SK-N-SH treated with all-trans-retinoic acid at 6 μM for 48 hours (cell line): ENCODE results near the gene INAFM1.

Experiments used
- ATAC-seq: fragments of 200-7000 bp; cut with Tn5 transposase; 3 replicates; pipeline ENCODE4 v1.9.1; 2020; ENCODE audit warnings: mild to moderate bottlenecking, moderate library complexity
- BACH2 ChIP-seq: fragments of 250-450 bp; sonication (Bioruptor Pico); IDR thresholded peaks from 2 replicates; pipeline ENCODE4 v1.9.0; 2021; ENCODE audit warnings: mild to moderate bottlenecking, borderline replicate concordance
- CREB5 ChIP-seq: fragments of 250-450 bp; sonication (Bioruptor Pico); IDR thresholded peaks from 2 replicates; pipeline ENCODE4 v1.5.1; 2020; ENCODE audit warnings: low read depth, mild to moderate bottlenecking, moderate library complexity
- CSDC2 ChIP-seq: fragments of 250-450 bp; sonication (Bioruptor Pico); IDR thresholded peaks from 2 replicates; pipeline ENCODE4 v1.5.0; 2020; ENCODE audit warnings: mild to moderate bottlenecking, moderate library complexity
- CSRNP3 ChIP-seq: fragments of 250-450 bp; sonication (Bioruptor Pico); IDR thresholded peaks from 2 replicates; pipeline ENCODE4 v1.5.1; 2021; ENCODE audit warnings: mild to moderate bottlenecking, moderate library complexity
- ESRRG ChIP-seq: fragments of 250-450 bp; sonication (Bioruptor Pico); IDR thresholded peaks from 2 replicates; pipeline ENCODE4 v1.6.1; 2021; ENCODE audit warnings: mild to moderate bottlenecking
- PATZ1 ChIP-seq: fragments of 250-450 bp; sonication (Bioruptor Pico); IDR thresholded peaks from 2 replicates; pipeline ENCODE4 v1.8.0; 2020; ENCODE audit warnings: mild to moderate bottlenecking, moderate library complexity, borderline replicate concordance
- POU6F1 ChIP-seq: fragments of 250-450 bp; sonication (Bioruptor Pico); IDR thresholded peaks from 2 replicates; pipeline ENCODE4 v1.8.0; 2021; ENCODE audit warnings: low read depth, mild to moderate bottlenecking, moderate library complexity, borderline replicate concordance
- RARB ChIP-seq: fragments of 250-450 bp; sonication (Bioruptor Pico); IDR thresholded peaks from 2 replicates; pipeline ENCODE4 v1.8.0; 2021; ENCODE audit warnings: mild to moderate bottlenecking, moderate library complexity
- SNAI2 ChIP-seq: fragments of 250-450 bp; sonication (Bioruptor Pico); IDR thresholded peaks from 2 replicates; pipeline ENCODE4 v1.5.0; 2020; ENCODE audit warnings: mild to moderate bottlenecking, moderate library complexity
- TCF4 ChIP-seq: fragments of 250-450 bp; sonication (Bioruptor Pico); IDR thresholded peaks from 2 replicates; pipeline ENCODE4 v1.8.0; 2021; ENCODE audit warnings: mild to moderate bottlenecking, moderate library complexity, borderline replicate concordance
- TSHZ2 ChIP-seq: fragments of 250-450 bp; sonication (Bioruptor Pico); IDR thresholded peaks from 2 replicates; pipeline ENCODE4 v1.5.0; 2020; ENCODE audit warnings: mild to moderate bottlenecking, moderate library complexity
- ZFP30 ChIP-seq: fragments of 450-650 bp; formaldehyde crosslinking; IDR thresholded peaks from 2 replicates; pipeline ENCODE4 v1.5.0; 2022; ENCODE audit warnings: mild to moderate bottlenecking, moderate library complexity
- ZNF565 ChIP-seq: fragments of 450-650 bp; formaldehyde crosslinking; conservative IDR thresholded peaks from 2 replicates; pipeline ENCODE4 v1.5.0; 2020; ENCODE audit warnings: low read depth, mild to moderate bottlenecking, moderate library complexity
- ZNF70 ChIP-seq: fragments of 450-650 bp; formaldehyde crosslinking; IDR thresholded peaks from 2 replicates; pipeline ENCODE4 v1.5.0; 2020; ENCODE audit warnings: mild to moderate bottlenecking, moderate library complexity
- ZNF8 ChIP-seq: fragments of 450-650 bp; formaldehyde crosslinking; IDR thresholded peaks from 2 replicates; pipeline ENCODE4 v1.5.0; 2020; ENCODE audit warnings: mild to moderate bottlenecking, moderate library complexity

Gene INAFM1

GRCh38 chr19:47227352-47228167, 47.1 kb upstream of the INAFM1 start:
- 0 out of 2 replicates have a peak, but pooled peaks have one; percentile 57 for TF ChIP-seq CSRNP3 (CRISPR knock-in tag)
- TF ChIP-seq TCF4 (CRISPR knock-in tag) = no peak
- TF ChIP-seq PATZ1 (CRISPR knock-in tag) = 0 out of 2 replicates have a peak, but pooled peaks have one; percentile 25
- ATAC-seq = peak; percentile 51

- TF ChIP-seq ZNF565 (no peak), RARB (CRISPR knock-in tag) (no peak), CREB5 (no peak), TCF4 (CRISPR knock-in tag) (no peak), ESRRG (no peak), BACH2 (CRISPR knock-in tag) (no peak), ZNF8 (no peak), ZNF70 (CRISPR knock-in tag) (no peak), CSDC2 (CRISPR knock-in tag) (no peak), TSHZ2 (CRISPR knock-in tag) (no peak), POU6F1 (CRISPR knock-in tag) (no peak), SNAI2 (CRISPR knock-in tag) (no peak)
- ATAC-seq = peak; percentile 3
Measured at GRCh38 chr19:47228168-47228936, 46.3 kb upstream of the INAFM1 start.

- ATAC-seq = peak; percentile 3; the same call in 2 of the 3 replicates
- TF ChIP-seq ZFP30 = no peak
- TF ChIP-seq RARB (CRISPR knock-in tag) = no peak
- no peak for TF ChIP-seq CREB5
- TF ChIP-seq TCF4 (CRISPR knock-in tag) = no peak
- TF ChIP-seq, all 23 proteins: peak for 0
Measured at GRCh38 chr19:47228937-47229675, 45.6 kb upstream of the INAFM1 start.
